NCI-H1417 (cell line): ENCODE data around the gene MYRF.

Experiments
- DNase-seq, 3 experiments: peaks; one replicate each; lab custom pipeline; 2025; lab: John Stamatoyannopoulos, UW

MYRF gene

GRCh38 chr11:61752117-61752924 is at the start of gene MYRF:
MYRF (plus strand) TSS chr11:61752636; CDS start chr11:61752745, 109 bp downstream.
- peak in 2 of 3 experiments; percentile 19 to 27 for DNase-seq

DNA sequence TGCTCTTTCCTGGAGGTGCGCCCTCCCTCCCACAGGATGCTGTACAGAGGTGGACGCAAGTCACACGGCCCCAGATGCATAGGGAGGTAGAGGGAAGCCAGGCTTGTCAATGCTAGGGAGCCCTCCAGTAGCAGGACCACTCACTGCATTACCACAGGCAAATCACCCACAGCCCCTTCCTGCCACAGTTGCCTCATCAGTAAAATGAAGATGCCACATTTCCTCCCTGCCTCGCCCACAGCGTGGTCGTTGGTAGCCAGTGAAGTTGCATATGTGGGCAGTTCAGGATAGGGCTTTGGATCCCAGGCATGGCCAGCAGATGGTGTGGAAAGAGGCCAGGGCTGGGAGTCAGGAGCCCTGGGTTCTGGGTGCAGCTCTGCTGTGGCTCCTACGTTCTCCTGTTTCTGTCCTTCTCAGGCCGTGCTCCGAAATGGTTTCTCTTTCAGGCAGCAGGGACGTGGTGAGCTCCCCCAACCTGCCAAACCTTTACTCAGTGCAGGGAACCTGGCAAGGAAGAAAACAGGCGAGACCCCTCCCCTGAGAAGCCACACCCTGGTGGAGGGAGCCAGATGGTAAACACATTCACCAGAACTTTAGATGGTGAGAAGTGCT is 49.6 kb upstream of the MYRF start:
- DNase-seq, result no peak

DNA sequence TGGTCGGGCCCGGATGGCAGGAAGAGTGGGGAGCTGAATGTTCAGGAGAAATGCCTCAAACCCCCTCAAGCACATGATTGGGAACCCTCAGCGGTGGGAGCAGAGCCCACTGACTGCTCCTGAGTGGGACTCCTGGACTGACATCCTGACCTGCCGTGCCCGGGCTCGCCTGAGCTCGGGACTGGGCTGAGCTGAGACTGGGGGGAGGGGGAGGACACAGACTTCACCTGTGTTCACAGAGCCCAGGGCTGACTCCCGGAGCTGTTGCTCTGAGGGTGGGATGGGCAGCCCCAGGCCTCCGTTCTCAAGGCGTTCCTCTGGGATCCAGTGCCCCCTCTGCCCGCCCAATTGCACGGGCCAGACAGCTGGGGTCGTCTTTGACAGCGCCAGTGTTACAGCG is 47.6 kb upstream of the MYRF start:
- no peak for DNase-seq

DNA sequence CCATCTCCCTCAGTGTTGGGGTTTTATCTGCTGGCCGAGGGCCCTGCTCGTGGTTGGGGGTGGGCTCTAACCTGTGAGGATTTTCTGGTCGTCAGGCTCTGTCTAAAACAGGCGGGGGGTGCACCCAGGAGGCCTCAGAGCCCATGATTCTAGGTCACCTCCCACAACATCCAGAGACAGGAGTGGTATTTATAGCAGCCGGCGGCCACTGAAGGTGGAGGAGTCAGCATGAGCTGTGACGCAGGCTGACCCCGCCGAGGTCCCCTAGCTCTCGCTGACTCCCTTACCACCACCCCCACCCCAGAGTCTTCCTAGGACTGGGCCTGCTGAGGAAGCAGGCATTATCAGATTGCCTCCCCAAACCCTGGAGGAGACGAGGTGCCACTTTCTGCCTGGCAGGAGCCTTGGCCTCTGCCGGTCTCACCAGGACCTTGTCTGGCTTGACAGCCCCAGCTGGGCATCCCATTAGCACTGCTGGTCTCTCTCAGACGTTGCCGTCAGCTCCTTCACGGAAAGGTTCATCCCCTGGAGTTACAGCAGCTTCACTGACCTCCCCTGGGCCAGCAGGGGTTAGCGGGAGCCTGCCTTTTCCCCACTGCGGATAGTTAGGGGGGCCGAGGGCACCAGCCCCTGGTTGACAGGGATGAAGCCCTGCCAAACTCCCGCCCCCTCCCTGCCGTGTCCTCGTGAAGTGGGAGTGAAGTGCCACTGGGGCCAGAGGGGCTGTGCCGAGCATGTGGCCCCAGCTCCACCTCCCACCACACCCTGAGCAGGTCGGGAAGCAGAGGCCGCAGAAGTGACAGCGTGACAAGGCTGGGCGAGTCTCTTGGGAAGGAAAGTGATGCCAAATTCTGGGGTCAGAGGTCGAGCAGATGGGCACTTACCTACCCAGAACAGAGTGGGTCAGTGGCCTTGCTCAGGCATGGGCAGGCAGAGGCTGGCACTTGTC is 45.7 kb upstream of the MYRF start:
- DNase-seq, result no peak

GRCh38 chr11:61707574-61707973 is 44.9 kb upstream of the MYRF start:
- no peak for DNase-seq

DNA sequence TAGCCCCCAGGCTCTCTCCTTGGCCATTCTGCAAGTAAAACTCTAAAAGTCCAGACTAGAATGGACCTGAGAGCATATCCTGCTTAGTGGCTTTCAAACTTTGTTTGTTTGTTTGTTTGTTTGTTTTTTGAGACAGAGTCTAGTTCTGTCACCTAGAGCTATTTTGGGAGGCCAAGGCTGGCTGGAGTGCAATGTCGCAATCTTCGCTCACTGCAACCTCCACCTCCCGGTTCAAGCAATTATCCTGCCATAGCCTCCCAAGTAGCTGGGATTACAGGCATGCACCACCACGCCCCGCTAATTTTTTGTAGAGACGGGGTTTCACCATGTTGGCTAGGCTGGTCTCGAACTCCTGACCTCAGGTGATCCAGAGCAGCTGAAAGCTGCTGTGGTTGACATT is 43.3 kb upstream of the MYRF start:
- DNase-seq, result no peak

GRCh38 chr11:61709572-61709971 is 42.9 kb upstream of the MYRF start:
- peak in 2 of 3 experiments; percentile 15 to 46 for DNase-seq

GRCh38 chr11:61710019-61710418 is 42.4 kb upstream of the MYRF start:
- peak in 1 of 3 experiments; percentile 21 for DNase-seq

DNA sequence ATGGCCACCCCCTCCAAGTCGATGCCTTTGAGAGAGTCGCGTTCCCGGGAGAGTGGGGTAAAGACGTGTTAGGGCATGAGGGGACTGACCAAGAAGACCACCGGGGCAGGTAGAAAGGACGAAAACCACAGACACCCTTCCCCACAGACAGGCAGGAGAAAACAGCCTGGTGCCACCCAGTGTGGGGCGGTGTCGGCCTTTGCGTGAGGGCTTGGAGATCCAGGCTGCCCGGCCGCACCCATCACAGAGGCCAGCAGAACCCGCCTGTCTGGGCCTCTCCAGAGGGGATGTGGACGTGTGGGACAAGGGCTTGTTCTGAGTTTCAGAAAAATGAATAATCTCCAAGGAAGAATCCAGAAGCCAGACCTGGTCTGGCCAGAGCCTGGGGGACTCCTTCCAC is 41.4 kb upstream of the MYRF start:
- no peak for DNase-seq

DNA sequence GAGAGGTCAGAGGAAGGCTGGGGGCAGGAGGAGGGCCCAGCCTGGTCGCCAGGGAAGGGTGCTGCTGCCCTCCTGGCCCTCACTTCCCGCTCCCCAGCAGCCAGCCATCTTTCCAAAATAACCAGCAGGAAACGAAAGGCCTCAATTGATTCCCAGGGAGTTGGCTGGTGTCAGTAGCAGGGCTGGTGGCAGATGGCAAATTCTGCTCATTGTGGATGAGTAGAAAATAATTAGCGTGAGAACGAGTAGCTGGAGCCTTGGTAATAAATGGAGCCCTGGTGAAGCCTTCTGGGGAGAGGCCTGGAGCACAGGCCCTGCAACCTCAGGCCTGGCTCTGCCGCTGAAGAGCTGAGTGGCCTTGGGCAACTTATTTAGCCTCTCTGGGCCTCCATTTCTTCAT is 40.9 kb upstream of the MYRF start:
- peak in 2 of 3 experiments; percentile 54 to 80 for DNase-seq

- no peak for DNase-seq
These were observed 40.1 kb upstream of the MYRF start for GRCh38 chr11:61712314-61712713.

- DNase-seq, result no peak
These were observed 39.6 kb upstream of the MYRF start for GRCh38 chr11:61712846-61713245.

DNA sequence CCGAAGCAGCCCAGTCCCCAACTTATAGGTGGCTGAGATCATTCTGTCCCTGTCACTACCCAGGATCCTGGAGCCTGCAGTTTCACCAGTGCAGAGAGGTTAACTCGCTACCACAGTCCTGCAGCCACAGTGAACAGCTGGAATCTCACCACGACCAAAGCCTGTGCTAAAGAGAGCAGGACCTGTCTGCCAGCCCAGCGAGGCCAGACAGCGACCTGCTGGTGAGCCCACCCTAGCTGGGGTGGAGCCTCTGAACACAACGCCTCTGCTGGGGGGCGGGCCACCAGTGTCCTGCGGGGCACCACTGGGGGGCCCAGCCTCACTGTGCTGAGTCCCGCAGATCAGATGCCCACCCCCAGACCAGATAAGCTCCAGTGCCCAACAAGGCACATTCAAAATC is 39.0 kb upstream of the MYRF start:
- no peak for DNase-seq

- DNase-seq, result no peak
These were observed 38.5 kb upstream of the MYRF start for GRCh38 chr11:61713906-61714305.

DNA sequence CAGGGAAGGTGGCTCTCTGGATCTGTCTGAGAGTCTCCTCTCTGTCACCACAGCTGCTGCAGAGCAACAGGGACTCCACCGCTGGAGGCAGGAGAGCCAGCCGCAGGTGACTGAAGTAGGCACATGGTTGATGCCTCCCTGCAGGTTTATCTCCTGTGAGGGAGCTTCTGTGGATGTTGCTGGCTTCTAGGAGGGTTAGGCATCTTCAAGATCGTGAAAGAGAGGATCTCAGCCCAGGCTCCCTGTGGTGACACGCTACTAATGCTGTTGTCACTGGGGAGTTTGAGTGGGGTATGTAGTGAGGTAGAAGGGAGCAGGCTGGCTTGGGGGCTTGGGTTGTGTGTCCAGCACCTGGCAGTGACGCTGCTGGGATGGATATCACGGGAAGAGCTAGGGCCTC is 38.1 kb upstream of the MYRF start:
- DNase-seq, result peak in 1 of 3 experiments; percentile 9

DNA sequence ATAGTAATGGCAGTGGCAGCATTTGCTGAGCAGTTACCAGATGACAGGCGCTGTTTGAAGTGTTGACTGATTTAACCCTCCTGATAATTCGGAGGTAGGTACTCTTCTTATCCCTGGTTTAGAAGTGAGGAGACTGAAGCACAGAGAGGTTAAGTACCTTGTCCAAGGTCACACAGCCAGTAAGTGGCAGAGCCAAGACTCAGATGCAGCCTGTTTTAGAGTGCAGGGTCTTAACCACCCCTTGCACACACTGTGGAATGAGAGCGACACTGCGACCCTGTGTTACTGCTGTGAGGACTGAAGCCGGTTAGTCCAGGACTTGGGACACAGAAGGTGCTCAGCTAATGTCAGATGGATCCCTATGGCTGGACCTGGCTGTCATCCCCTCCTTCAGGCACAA is 37.5 kb upstream of the MYRF start:
- DNase-seq, result no peak

DNA sequence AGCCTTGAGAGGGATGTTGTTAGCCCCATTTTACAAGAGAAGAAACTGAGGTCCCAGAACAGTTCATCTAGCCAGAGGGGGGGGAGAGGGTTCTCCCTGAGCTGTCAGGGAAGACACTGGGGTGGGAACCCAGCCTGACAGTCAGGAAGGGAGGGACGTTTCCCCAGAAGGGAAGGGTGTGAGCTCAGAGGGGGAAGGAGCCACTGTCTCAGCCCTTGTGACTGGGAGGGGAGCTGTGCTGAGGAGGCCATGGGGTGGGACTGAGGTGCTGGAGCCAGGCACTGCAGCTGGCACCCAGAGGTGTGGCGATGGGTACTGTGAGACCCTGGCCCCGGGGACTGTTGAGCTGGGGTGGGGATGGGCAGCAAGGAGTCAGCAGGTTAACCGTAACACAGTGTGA is 36.6 kb upstream of the MYRF start:
- DNase-seq, result no peak

GRCh38 chr11:61716478-61717285 is 35.8 kb upstream of the MYRF start:
- no peak for DNase-seq

DNA sequence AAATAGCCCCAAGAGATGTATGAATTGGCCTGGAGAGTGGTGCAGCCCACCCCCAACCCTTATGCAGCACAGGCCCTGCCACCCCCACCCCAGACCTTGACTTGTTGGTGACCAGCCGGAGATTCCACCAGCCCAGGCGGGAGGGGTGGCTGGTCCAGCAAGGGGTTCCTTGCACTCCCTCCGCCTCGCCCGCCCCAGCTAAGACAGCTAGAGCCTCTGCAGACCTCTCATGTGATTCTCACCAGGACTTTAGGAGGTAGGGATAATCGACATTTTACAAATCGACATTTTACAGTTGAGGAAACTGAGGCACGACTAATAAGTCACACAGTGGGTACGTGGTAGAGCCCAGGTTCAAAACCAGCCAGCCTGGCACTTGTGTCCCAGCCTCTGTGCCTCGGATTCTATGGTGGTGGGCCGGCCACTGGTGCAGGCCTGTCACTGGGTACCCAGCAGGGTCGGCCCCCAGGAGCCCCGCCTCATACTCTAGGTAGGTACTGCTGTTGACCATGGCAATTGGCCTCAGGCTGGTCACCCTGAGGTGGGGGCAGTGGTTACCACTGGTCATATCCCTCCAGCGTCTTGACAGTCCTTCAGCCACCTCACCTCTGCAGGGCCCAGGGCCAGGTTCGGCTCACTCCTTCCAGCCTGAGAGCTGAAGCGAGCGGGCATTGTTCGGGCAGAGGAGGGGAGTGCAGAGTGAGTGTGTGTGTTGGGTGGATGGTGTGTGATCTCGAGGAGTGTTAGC is 35.0 kb upstream of the MYRF start:
- DNase-seq, result no peak

GRCh38 chr11:61718046-61718531 is 34.3 kb upstream of the MYRF start:
- no peak for DNase-seq
